Measurements from ENCODE around the gene ADAD1.
"Not testable (repeated sequence)": the region's sequence is repeated elsewhere in the genome, so short reads cannot be mapped to it uniquely, and the experiment has no call there.

Gene ADAD1

DNA sequence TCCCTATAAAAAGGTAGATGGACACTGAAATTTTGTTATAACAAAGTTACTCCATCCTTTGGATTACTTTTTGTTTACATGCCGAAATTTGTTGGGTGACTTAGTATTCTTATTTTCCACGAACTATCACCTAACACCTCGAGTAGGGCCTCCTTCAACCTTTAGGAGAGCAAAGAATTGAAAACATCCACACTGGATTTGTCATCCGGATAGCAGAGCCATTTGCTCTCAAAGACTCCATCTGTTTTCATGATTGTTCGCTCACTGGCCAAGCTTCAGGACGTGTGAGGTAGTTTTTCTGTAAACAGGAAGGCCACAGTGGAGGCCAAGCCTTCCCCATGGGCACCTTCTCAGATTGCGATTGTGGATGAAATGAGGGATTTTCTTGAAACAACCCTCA is at the start of gene ADAD1:
Gene ADAD1, plus strand, starts transcription at position 301 of the 400 bp plus-strand sequence. CDS start 1,059 bp downstream, outside the sequence.
- DNase-seq = no peak

DNA sequence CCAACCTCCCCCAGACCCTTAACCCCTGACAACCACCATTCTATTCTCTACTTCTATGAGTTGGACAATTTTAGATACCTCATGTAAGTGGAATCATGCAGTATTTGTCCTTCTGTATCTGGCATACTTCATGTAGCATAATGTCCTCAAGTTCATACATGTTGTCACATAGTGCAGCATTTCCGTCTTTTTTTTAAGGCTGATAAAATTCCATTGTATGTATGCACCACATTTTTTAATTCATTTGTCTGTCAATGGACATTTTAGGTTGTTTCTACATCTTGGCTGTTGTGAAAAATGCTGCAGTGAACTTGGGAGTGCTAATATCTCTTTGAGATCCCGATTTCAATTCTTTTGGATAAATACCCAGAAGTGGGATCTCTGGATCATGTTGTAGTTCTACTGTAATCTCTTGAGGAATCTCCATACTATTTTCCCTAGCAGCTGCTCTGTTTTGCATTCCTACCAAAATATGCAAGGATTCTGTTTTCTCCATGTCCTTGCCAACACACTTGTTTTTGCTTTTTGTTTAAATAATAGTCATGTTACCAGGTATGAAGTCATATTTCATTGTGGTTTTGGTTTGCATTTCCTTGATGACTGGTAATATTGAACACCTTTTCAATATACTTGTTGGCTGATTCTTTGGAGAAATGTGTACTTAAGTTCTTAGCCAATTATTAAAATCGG is 48.8 kb upstream of the ADAD1 start:
- no peak for DNase-seq

DNA sequence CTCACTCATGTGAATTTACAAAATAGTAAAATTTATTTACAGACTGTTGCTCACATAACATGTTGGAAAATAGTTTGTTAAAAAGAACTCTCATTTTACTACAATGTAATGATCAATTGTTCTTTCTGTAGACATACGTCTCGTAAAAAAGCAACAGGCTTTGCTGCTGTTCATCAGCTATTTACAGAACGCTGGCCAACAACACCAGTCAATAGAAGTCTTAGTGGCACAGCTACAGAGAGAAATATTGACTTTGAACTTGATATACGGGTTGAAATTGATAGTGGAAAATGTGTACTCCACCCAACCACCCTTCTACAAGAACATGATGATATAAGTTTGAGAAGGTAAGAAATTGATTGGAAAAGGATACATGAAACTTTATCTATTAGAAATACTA is 47.6 kb upstream of the ADAD1 start:
- DNase-seq = peak in 1 of 3 experiments; percentile 4

DNA sequence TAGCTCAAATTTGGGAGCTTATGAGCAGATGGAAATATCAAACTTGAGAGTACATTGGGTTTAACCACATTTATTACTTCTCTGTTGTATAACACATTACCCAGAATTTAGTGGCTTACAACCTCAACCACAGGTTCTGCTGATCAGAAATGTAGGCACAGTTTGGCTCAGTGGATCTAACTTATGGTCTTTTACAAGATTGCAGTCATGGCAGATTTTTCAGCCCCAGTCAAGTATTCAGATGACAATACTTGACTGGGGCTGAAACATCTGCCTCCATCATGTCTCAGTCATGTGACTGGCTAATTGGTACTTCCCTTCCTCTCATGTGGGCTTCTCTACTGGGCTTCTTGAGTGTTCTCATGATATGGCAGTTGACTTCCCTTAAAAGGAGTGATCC is 44.0 kb upstream of the ADAD1 start:
- DNase-seq = no peak

DNA sequence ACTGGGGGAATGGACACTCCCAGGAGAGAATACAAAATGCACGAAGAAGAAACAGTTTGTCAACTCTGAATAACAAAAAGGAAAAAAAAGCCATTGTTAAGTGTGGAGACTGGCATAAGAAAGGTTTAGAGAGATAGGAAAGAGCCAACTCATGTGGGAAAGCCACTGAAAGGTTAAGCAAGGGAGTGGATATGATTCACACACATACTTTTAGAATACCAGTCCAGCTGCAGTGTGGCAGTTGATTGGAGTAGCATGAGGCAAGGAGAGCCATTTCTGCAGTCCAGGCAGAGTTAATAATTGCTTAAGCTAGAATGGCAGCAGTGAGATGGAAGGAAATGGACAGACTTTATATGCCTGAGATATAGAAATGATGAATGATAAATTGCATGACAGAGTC is 36.9 kb upstream of the ADAD1 start:
- no peak for DNase-seq

DNA sequence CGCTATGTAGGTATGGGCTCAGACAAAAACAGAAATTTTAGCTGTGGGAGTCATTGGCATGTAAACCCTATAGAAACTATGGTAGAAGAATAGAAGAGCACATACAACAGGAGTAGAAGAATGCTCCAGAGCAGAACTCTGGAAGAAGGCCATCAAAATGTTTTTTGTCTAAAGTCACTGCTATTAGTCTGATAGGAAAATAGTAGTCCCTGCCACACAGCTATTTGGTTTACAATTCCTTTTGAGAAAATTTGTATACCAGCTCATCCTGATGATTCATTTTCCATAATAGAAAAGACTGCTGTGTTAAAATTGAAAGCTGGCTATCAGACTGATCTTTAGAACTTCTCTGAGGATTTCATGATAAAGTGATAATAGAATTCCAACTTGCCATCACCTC is 32.8 kb upstream of the ADAD1 start:
- DNase-seq = no peak

DNA sequence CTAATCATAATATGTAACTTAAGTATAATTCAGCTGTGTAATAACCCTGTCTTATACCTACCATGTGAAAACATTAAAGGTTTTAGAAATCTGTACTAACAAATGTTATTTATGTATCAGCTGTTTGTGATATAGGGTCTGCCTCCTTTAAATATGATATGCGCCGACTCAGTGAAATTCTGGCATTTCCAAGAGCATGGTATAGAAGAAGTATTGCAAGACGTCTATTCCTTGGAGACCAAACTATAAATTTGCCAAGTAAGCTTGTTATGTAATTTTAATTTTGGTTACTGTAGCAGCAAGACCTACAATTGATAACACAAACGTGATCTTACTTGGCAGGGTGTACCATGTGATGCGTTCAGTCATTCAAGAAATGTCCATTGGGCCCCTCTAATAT is 32.3 kb upstream of the ADAD1 start:
- no peak for DNase-seq

DNA sequence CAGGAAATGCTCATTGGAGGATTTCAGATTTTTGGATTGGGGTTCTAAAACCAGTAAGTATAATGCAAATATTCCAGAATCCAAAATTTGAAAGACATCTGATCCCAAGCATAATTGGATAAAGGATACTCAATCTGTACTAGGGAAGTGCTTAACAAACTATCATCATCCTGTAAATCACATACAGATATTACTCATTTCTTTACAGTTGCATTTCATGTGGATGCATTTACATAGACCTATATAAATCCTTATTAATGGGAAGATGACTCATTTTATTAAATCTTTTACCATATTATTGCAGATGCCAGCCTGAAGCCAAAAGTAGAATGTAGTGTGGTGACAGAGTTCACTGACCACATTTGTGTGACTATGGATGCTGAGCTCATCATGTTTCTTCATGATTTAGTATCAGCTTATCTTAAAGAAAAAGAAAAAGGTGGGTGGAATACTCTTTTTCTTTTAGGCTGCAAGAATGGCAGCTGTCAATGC is 22.4 kb upstream of the ADAD1 start:
- no peak for DNase-seq

DNA sequence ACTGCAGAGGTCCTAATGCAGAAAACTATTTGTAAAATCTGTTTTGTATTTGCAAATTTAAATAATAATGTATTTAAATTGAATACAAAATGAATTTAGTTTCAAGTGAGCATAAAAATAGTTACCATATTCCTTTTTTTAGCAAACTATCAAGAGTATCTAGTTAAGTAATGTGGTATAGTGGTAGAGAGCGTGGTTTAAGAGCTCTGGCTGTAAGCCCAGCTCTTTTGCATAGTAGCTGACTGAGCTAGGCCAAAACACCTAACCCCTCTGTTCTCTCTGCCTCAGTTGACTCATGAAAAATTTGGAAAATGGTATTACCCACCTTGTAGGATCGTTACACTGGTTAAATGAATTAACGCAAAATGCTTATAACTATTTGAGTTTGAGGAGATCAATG is 18.1 kb upstream of the ADAD1 start:
- no peak for DNase-seq

DNA sequence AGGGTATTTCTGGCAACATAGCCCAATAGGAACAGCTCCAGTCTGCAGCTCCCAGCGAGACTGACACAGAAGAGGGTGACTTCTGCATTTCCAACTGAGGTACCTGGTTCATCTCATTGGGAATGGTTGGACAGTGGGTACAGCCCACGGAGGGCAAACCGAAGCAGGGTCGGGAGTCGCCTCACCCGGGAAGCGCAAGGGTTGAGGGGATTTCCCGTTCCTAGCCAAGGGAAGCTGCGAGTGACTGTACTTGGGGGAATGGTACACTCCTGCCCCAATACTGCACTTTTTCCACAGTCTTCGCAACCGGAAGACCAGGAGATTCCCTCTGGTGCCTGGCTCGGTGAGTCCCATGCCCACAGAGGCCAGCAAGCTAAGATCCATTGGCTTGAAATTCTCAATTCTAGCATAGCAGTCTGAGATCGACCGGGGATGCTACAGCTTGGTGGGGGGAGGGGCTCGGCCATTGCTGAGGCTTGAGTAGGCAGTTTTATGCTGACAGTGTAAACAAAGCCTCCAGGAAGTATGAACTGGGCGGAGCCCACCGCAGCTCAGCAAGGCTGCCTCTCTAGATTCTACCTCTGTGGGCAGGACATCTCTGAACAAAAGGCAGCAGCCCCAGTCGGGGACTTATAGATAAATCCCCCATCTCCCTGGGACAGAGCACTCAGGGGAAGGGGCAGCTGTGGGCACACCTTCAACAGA is 14.0 kb upstream of the ADAD1 start:
- DNase-seq = peak in 1 of 3 experiments; percentile 21

DNA sequence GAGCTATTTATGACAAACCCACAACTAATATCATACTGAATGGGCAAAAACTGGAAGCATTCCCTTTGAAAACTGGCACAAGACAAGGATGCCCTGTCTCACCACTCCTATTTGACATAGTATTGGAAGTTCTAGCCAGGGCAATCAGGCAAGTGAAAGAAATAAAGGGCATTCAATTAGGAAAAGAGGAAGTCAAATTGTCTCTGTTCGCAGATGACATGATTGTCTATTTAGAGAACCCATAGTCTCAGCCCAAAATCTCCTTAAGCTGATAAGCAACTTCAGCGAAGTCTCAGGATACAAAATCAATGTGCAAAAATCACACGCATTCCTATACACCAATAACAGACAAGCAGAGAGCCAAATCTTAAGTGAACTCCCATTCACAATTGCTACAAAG is 10.0 kb upstream of the ADAD1 start:
- not testable (repeated sequence) for DNase-seq

DNA sequence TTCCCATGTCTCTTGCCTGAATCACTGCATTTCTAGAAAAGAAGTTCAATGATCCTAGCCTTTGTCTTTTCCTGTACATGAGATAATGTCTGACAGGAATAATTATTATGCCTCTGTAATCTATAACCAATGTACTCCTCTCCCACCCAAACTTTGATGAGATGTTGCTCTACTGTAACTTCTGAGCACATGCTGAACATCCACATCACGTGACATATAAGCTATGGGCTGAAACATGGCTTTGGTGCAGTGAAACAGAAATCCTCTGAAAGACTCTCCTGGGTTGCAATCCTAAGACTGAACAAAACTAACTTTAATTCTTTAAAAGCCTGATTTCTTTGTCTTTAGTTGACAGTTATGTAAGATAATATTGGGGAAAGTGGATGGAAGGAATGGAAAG is 1.5 kb upstream of the ADAD1 start:
- DNase-seq = no peak

DNA sequence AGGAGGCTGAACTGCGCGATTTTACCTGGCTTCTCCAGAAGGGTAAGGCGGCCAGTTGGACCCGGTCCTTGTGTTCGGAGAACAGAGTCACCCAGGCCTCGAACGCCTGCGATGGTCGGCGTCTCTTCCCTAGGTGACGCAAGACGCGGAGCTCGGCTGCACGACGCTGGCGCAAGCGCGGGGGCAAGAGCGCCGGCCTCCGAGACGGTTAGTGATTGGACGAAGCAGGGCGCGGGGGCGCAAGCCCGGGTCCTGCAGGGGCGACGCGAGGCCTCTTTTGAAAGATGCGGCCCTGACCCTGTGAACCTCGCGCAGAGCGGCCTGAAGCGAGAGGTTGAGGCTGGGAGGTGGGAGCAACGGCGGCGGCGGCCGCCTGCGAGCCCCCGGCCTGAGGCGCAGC is 428 bp downstream of the ADAD1 start:
- DNase-seq = no peak

DNA sequence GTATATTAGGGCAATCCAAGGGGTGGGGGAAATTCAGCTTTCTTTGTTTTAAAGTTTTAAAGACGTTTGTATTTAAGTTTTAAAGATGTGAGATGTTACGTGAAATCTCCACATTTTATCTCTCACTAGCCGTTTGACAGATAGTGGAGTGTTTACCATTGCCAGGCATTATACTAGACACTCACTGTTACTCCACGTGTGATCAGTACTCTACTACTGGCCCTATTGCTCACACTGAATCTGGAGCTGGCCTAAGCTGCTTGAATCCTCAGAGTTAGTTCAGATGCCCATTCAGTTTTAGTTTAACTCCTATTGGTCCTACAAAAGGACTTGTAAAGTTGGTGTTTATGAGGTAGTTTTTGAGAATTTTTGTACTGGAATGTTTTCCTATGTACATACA is 4.5 kb downstream of the ADAD1 start:
- no peak for DNase-seq

DNA sequence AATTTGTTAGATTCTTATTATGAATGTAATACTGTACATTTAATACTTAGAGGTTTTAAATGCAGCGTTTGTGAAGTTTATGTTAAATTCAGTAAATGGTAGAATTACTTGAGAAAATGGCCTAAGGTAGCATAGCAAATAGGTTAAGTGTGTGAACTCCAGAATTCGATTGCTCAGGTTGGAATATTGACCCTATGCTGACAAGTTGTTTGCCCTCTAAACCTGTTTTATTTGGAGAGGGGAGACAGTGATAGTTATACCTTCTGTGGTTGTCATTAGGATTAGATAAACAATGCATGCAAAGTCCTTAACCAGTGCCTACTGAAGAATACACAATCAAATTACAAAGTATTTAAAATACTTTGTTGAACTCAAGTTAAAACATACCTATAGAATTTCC is 5.4 kb downstream of the ADAD1 start:
- no peak for DNase-seq

DNA sequence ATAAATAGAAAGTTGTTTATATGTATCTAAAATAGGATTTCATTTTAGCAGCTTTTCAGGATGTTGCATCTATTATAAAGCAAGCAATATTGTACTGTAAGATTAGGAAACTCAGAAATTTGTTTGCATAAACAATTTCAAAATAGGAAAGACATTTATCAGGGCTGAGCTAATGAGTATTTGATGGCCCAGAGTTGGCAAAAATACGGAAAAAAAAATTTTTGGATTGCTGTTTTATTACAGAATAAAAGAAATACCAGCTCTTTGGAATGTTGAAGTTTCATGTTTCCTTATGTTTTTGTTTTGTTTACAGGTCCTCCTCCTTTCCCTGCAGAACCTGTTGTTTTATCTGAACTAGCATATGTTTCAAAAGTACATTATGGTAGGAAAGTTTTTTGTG is 14.5 kb downstream of the ADAD1 start:
- DNase-seq = no peak

DNA sequence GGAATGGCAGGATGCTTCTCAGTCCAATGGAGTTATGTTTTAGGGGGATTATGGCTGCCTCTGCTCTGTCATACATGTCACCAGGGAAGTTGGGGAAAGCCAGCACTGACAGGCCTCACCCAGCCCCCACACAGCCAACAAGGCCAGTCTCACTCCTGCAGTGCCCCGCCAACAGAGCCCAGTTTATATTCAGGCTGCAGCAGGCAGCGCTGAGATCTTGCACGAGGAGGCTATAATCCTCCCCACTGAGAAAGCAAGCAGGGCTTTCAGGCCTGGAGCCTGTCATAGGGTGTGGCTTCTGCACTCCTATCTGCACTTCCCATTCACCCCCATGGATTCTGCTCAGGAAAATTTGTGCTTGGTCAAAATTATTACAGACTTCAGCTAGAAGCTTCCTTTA is 25.1 kb downstream of the ADAD1 start:
- DNase-seq = no peak

DNA sequence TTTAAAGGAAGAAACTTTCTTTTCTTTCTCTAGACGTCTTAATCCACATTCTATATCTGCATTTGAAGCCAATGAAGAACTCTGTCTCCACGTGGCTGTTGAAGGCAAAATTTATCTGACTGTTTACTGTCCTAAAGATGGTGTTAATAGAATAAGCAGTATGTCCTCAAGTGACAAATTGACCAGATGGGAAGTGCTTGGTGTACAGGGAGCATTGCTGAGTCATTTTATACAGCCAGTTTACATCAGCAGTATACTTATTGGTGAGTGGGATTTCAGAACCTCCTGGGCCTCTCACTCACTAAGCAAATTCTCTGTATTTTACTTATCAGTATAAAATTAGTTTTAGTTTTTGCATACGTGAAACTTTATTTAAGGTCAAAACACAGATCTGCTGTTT is 33.7 kb downstream of the ADAD1 start:
- no peak for DNase-seq

DNA sequence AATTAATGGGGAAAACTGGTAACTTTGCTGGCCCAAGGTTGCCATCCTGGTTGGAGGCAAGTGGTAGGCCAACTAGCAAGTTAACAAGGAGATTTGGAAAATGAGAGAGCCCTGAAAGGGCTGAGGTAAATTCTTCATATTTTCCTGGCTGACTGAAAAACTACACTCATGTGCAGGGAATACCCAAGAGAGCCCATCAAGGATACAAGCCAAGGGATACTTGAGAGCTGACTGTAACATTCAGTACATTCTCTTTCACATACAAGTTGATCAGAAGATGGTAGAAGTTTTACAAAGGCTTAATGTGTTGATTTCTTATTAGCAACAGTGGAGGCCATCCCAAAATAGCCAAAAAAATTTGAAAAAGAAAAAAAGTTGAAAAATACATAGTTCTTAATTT is 44.4 kb downstream of the ADAD1 start:
- no peak for DNase-seq

DNA sequence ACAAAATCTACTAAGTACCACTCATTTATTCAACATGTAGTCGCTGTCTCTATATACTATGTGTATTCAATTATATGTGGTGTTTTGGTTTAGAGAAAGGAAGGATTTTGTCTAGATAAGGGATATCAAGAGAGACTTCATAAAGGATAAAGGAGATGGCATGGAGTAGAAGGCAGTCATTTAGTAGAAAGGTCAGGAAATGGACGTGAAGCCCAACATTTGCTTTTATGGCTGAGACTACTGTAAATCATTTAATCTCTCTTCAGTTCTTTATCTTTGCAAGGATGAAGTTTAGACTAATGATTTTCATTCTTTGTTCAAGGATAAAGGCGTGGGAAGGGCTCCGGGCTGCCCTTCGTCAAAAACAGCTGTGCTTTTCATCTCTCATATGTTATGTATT is 52.5 kb downstream of the ADAD1 start:
- DNase-seq = no peak

DNA sequence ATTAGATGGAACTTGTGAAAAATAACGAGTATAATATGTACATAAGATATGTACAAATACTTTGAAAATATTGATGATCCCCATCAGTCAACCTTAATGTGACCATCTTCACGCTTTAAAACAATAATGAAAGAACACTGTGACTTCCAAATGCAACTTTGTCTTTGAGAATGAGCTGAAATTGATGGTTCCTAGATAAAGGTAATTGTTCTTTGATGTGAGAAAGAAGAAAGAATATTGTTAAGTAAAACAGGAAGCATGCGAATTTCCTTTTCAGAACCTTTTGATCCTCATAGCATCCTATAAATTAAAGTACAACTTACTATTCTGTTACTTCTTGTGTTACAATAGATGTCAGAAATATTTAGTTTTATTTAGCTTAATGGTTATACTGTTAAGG is 55.5 kb downstream of the ADAD1 start:
- DNase-seq = no peak

DNA sequence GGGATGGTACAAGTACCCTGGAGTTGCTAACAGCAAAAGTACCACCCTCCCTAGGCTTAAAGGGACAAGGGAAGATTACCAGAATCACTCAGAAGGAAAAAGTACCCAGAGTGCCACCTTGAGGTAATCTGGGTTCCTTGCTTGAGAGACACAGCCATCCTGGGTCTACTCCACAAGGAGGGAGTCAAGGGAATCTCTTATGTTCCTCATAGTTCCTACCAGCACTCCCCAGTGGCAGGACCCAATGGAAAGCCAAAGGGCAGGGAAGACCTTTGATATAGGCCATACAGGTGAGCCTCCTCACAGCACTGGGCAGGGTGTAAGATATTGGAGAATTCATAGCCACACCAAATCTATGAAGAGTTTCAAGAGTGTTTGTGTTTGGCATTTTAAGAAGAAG is 72.0 kb downstream of the ADAD1 start:
- peak in 2 of 3 experiments; percentile 7 to 46 for DNase-seq

DNA sequence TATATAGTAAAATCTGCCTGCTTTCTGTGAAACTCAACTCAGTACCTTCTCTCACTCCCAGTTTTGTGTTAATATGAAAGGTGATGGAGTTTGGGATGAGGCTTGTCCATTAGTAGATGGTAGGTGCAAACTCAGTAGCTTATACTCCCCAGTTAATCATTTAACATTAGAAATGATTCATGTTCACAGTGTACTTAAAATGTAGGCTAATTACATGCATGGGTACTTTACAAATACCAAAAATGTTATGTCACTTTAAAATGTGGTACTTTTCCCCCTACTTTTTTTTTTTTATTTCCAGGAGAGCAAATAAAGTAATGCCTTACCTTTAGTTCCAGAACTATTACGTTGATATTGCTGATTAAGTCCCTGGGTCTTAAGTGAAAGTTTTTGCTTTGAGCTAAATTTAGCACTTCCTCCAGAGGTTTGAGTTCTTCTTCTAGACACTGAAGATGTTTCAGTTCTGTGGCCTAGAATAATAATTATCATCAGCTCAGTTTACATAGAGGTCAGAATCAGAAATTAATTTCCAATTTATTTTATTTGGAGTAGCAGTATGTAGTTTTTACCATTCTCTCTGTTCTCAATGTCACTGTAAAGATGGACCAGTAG is 74.7 kb downstream of the ADAD1 start:
- no peak for DNase-seq
